DMS53 treated with DMSO at 0.1 percent for 48 hours (cell line): ENCODE data around the gene CPB1.

Source experiments
- DNase-seq: peaks from one replicate; lab custom pipeline; 2025; ENCODE audit not compliant: unreplicated experiment; lab: John Stamatoyannopoulos, UW

The CPB1 gene

DNA sequence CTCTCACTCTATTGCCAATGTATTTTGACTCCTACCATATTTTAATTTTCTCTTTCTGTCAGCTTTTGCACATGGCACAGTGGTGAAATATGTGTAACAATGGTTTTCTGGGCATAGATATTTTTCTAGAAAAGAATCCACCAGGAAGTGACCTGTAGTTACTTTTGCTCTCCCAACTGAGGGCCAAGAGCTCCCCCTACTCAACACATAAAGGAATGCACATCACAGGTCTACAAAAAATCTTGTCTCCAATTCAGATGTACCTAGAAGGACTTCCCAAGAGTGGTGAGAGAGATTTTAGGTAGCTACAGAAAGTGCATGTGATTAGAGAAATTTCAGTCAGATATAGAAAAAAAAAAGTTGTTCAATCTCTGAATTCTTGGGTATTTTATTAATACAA, 53.1 kb downstream of the CPB1 start:
- DNase-seq = no peak

DNA sequence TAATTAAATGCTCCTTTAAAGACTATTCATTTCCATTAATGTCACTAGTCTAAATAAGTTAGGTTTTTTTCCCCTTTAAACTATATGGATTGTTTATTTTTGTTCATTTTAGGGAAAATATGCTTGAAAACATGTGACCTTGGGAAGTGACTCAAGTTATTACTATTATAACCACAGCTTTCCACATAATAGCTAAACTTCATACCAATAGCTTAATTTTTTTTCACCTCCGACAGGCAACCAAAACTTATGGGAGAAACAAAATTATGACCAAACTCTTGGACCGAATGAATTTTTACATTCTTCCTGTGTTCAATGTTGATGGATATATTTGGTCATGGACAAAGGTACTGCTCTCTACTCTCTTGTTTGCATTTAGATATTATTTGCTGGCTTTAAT, 53.7 kb downstream of the CPB1 start:
- DNase-seq = no peak

DNA sequence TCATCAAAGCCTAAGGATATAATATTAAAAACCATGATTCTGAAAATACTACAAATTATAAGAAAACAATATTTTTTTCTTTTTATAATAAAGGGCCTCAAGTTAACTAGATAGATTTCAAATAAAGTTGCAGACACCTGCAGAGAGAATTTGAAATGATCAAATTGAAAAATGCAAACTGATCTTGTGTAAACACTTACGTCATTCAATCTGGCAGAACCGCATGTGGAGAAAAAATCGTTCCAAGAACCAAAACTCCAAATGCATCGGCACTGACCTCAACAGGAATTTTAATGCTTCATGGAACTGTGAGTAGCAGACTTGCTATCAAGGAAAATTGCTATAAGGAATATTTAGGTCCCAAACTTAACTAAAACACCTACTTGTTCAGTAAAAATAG, 54.7 kb downstream of the CPB1 start:
- peak; percentile 45 for DNase-seq

DNA sequence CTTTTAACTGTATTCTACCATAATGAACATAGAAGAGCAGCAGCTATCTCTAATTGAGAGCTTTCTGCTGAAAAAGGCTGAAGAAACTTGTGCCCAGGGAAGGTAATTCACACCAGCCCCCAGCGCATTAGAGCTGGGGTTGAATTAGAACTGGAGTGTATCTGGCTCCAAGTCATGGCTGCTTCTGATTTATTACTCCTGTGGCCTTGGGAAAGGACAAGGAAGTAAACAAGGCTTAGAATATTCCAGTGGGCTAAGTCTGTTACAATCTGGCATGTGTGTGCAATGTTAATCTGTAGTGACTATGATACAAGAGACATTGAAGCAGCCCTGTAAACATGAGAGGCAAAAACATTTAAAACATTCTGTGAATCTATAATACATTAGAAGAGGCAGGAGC, 55.6 kb downstream of the CPB1 start:
- no peak for DNase-seq

DNA sequence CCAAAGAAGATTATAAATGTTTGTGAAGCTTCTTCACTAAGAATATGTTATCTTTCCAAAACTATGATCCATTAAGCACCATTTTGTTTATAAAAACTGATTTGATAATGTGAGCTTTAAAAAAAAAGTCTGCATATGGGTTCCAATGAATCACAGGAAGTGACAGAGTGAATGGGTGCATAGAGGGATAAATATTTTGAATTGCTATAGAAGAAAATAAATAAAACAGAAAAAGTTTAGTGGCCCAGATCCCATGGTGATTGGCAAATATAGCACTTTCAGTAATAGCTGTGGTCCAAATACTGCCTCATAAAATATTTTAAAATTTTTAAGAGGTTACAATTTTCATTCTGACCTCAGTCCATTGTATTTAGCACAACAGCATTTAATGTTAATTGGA, 56.6 kb downstream of the CPB1 start:
- DNase-seq = no peak

DNA sequence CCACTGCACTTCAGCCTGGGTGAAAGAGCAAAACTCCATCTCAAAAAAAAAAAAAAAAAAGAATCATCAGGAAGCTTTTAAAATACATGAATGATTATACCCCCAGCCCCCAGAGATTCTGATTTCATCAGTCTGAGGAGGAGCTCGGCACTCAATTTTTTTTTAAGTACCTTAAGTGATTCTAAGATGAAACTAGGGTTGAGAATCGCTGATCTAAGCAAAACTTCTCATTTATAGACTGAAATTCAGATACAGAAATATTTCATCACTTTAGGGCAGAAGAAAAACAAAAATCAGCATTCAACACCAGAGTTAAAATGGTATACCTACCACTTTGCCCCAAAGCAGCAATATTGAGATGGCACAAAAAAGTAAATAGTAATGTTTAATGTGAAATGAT, 62.2 kb downstream of the CPB1 start:
- DNase-seq = no peak

DNA sequence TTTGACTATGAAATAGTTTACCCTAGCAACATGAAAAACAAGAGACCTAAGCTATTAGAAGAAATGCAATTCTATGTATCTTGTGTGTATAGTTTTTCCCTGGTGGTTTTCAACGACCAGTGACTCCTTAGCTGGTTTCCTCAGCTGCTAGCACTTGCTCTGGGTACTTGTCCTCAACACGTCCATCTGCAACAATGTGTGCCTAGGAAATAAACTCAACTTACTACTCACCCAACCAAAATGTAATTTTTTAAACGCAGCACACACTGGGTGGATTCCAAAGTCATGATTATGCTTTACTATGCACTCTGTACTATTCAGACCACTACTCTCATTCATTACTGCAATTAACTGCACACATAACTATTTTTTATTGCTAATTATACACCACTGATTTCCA, 68.5 kb downstream of the CPB1 start:
- DNase-seq = no peak

DNA sequence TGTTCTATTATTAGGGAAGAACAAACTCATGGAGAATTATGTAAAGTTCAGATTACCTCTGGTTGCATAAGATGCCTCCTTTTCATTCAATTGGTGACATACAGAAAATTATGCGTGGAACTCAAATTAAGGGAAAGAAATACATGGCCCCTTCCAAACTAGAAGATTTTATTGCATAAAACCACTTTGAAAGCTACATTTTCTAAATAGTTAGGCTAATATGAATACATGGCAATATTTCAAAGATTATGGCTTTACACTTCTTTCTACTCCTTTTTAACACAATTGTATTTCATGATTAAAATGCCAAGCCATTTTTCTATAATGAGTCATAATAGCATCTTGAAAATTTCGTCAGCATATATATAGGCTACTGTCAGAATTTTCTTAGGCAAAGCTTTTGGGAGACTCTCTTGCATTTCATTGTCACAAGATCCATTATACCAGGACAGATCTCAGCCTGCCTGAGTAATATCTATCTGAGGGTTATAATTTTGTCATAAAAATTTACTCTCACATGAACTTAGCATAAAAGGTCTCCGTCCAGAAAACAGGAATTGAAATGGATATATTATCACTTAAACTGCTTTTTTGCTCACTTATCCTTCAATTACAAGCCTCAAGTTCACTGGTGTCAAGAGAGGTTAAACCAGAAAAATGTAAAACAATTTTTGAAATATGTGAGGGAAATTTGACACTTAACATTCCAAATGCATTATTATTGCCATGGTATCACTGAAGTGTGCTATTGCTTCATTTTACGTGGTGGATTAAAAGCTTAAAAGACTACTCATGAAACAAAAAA, 74.6 kb downstream of the CPB1 start:
- DNase-seq = no peak

DNA sequence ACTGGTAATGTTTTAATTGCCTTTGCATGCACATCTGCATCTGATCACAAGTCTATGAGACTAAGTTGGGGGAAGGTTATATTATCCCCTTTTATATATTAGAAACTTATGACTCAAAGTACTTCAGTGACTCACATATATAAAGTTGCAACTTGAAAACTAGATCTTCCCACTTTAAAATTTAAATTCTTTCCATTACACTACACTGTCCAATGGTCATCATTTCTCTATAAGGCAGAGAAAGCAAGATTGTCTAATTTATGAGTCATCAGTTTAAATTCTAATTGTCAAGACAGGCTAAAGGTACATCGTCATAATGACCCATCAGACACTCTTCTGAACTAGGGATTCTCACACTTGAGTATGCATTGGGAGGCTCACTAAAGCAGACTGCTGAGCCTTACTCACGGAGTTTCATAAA, 75.4 kb downstream of the CPB1 start:
- DNase-seq = no peak

DNA sequence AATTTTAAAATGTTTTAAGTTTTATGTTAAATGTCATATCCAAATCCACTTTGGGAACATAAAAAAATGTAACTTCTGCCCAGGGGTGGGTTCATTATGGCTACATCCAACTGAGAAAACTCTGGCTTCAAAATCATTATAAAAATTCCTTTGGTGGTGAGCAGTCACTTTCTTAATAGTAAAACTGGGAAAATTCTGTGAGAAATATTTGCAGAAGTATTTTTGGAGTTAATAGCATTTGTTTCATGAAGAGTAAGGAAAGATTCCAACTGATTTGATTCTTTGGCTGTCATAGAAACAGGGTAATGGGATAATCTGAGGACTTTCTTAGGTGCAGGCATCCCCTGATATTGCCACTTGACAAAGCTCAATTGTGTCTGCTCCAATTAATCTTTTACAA, 76.3 kb downstream of the CPB1 start:
- no peak for DNase-seq

DNA sequence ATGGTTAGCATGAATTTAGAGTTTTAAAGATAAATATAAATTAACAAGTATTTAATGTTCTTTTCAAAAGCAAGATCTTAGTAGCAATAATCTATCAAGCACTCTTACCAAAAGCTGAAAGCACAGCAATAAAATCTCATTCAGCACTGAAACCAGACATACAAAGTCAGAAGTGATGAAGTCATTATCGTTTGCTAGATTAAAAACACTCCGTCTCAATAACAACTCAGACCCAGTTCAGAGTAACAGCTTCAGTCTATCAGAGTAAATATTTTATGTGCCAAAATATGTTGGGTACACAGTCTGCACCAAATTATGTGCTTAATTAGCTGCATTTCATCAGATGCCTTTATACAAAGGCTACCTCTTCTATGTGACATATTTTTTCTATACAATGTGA, 79.1 kb downstream of the CPB1 start:
- DNase-seq = no peak
